A549 (cell line): ENCODE data around the gene P2RX5. TPM values are rescaled to one million over a fixed set of nuclear protein-coding genes. Genes with fewer than 3 reads are reported as not detected.

Experiments
- ATAC-seq, 2 experiments: fragments of 200-7000 bp in 1 of 2; fragments of >200 bp in 1 of 2; cut with Nextera tagmentation in 1 of 2; cut with Tn5 transposase in 1 of 2; 3 replicates each; pipeline versions ENCODE4 v1.8.0 to v1.9.1; 2018 to 2020; ENCODE audit warnings: mild to moderate bottlenecking in 1 of 2, moderate library complexity in 1 of 2
- CTCF ChIA-PET: fragments of 300-600 bp; sonication (Branson Sonifier 250); formaldehyde crosslinking; extraction: SDS; loops from one replicate; lab custom pipeline; 2021; ENCODE audit warnings: antibody characterized with exemption, inconsistent platforms; lab: Yijun Ruan, JAX
- POLR2A ChIA-PET: fragments of 350-600 bp; formaldehyde crosslinking; extraction: SDS; loops from one replicate; lab custom pipeline; 2021; ENCODE audit warnings: antibody characterized with exemption, inconsistent platforms; lab: Yijun Ruan, JAX
- DNase-seq, 2 experiments: peaks; one replicate each; pipeline versions ENCODE4 v3.0.0 to v3.0.0-alpha.2; 2011 to 2016; ENCODE audit warnings: low read depth in 1 of 2, low spot score in 1 of 2
- FAIRE-seq: peaks from 2 replicates; lab custom pipeline; 2011; peaks lifted over from hg19 to GRCh38; lab: Jason Lieb, UNC
- H3K27ac ChIP-seq, 2 experiments: fragments of >200 bp; sonication (Bioruptor Twin); formaldehyde crosslinking; 3 replicates each; pipeline ENCODE4 v1.5.1; 2016 to 2017
- H3K4me1 ChIP-seq: fragments of >200 bp; sonication (Bioruptor Twin); formaldehyde crosslinking; 3 replicates; pipeline ENCODE4 v1.6.1; 2016
- H3K4me2 ChIP-seq: fragments of >200 bp; sonication (Bioruptor Twin); formaldehyde crosslinking; 3 replicates; pipeline ENCODE4 v1.6.1; 2016
- H3K4me3 ChIP-seq: fragments of >200 bp; sonication (Bioruptor Twin); formaldehyde crosslinking; 3 replicates; pipeline ENCODE4 v1.5.1; 2016
- H3K9me3 ChIP-seq: fragments of >200 bp; sonication (Bioruptor Twin); formaldehyde crosslinking; 3 replicates; pipeline ENCODE4 v1.6.1; 2016
- EHF ChIP-seq: fragments of 250-450 bp; sonication (Bioruptor Pico); IDR thresholded peaks from 2 replicates; pipeline ENCODE4 v1.5.0; 2020; ENCODE audit warnings: mild to moderate bottlenecking
- EHMT2 ChIP-seq: fragments of 200-600 bp; sonication (generic); IDR thresholded peaks from 2 replicates; pipeline ENCODE4 v1.6.1; 2016; ENCODE audit warnings: antibody characterized with exemption, low read depth, mild to moderate bottlenecking, moderate library complexity
- EP300 ChIP-seq, 2 experiments: fragments of >200 bp; sonication (Bioruptor Twin); formaldehyde crosslinking; IDR thresholded peaks; 2 replicates in 1 of 2; 3 replicates in 1 of 2; pipeline ENCODE4 v1.6.1; 2016 to 2017
- HOXA7 ChIP-seq: fragments of 250-450 bp; sonication (Bioruptor Pico); IDR thresholded peaks from 2 replicates; pipeline ENCODE4 v1.5.0; 2020; ENCODE audit warnings: mild to moderate bottlenecking, moderate library complexity
- HOXB13 ChIP-seq: fragments of 250-450 bp; sonication (Bioruptor Pico); IDR thresholded peaks from 2 replicates; pipeline ENCODE4 v1.5.0; 2020; ENCODE audit warnings: low read depth, mild to moderate bottlenecking, moderate library complexity
- JUN ChIP-seq, 2 experiments: fragments of >200 bp; sonication (Bioruptor Twin); formaldehyde crosslinking; IDR thresholded peaks; 2 replicates in 1 of 2; 3 replicates in 1 of 2; pipeline ENCODE4 v1.6.1; 2016 to 2017
- JUNB ChIP-seq: fragments of >200 bp; sonication (Bioruptor Twin); formaldehyde crosslinking; IDR thresholded peaks from 2 replicates; pipeline ENCODE4 v1.6.1; 2016
- KDM1A ChIP-seq: fragments of 200-600 bp; sonication (generic); IDR thresholded peaks from 2 replicates; pipeline ENCODE4 v1.6.1; 2016; ENCODE audit warnings: low read depth, mild to moderate bottlenecking
- KDM5A ChIP-seq: fragments of 200-600 bp; sonication (generic); IDR thresholded peaks from 2 replicates; pipeline ENCODE4 v1.6.1; 2016; ENCODE audit warnings: antibody characterized with exemption, mild to moderate bottlenecking
- MAFK ChIP-seq: fragments of 450-650 bp; IDR thresholded peaks from 2 replicates; pipeline ENCODE4 v1.6.1; 2014; ENCODE audit not compliant: partially characterized antibody
- MAZ ChIP-seq: fragments of 150-350 bp; IDR thresholded peaks from 2 replicates; pipeline ENCODE4 v1.6.1; 2014; ENCODE audit warnings: antibody characterized with exemption, low read depth, low read length, borderline replicate concordance
- PHF8 ChIP-seq: fragments of 200-600 bp; sonication (generic); IDR thresholded peaks from 2 replicates; pipeline ENCODE4 v1.6.1; 2016; ENCODE audit warnings: low read depth, mild to moderate bottlenecking, antibody characterized with exemption, moderate library complexity, borderline replicate concordance
- REST ChIP-seq: fragments of 200-600 bp; sonication (generic); IDR thresholded peaks from 2 replicates; pipeline ENCODE4 v1.6.1; 2016; ENCODE audit warnings: antibody characterized with exemption, mild to moderate bottlenecking, moderate library complexity
- TP53 ChIP-seq: fragments of 250-450 bp; sonication (Bioruptor Pico); IDR thresholded peaks from 2 replicates; pipeline ENCODE4 v1.5.0; 2021; ENCODE audit warnings: mild to moderate bottlenecking, moderate library complexity
- WGBS: methylation state at CpG from one replicate; pipeline ENCODE4 v1.1.6; 2017; ENCODE audit errors: missing lambda C conversion rate; 5-methylcytosine and 5-hydroxymethylcytosine counted together
- polyA minus RNA-seq: library from RNA; depleted of rRNA, polyadenylated mRNA; stranded (reverse); fragments of >200 nt; gene quantifications from 2 replicates; pipeline ENCODE4 v1.2.3, GENCODE V29; 2011; rRNA and poly(A)+ RNA removed
- polyA plus RNA-seq, 4 experiments: library from polyadenylated mRNA; depleted of rRNA in 3 of 4; stranded (reverse); fragments of >200 nt; fragmentation: RNase III in 1 of 4; extraction: RNeasy Plus Mini Kit Qiagen cat#74134 plus additional on column Dnase treatment in 1 of 4; gene quantifications; 2 replicates in 3 of 4; 3 replicates in 1 of 4; pipeline ENCODE4 v1.2.3, GENCODE V29; 2011 to 2017
- TF ChIP-seq, protein P1 (sequence below): fragments of >200 bp; sonication (Bioruptor Twin); formaldehyde crosslinking; IDR thresholded peaks from 3 replicates; pipeline ENCODE4 v1.5.1; 2016
- TF ChIP-seq, protein P2 (sequence below): IDR thresholded peaks from 2 replicates; pipeline ENCODE4 v1.6.1; 2012; ENCODE audit warnings: low read depth, borderline replicate concordance
- TF ChIP-seq, protein P3 (sequence below): IDR thresholded peaks from 2 replicates; pipeline ENCODE4 v1.6.1; 2012
- TF ChIP-seq, protein P4 (sequence below): fragments of 450-650 bp; IDR thresholded peaks from 2 replicates; pipeline ENCODE4 v1.6.1; 2014; ENCODE audit warnings: antibody characterized with exemption

The P2RX5 gene, protein sequence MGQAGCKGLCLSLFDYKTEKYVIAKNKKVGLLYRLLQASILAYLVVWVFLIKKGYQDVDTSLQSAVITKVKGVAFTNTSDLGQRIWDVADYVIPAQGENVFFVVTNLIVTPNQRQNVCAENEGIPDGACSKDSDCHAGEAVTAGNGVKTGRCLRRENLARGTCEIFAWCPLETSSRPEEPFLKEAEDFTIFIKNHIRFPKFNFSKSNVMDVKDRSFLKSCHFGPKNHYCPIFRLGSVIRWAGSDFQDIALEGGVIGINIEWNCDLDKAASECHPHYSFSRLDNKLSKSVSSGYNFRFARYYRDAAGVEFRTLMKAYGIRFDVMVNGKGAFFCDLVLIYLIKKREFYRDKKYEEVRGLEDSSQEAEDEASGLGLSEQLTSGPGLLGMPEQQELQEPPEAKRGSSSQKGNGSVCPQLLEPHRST
- polyA plus RNA-seq (2011; rRNA removed): 7.8 and 12.2 TPM in 2 replicates
- polyA plus RNA-seq (2012; cell fraction: cytosol; rRNA removed): 14.5 and 17.4 TPM in 2 replicates
- polyA plus RNA-seq (2012; cell fraction: nucleus; rRNA removed): 30.8 and 32.3 TPM in 2 replicates
- polyA plus RNA-seq (2017; fragmentation: RNase III; extraction: RNeasy Plus Mini Kit Qiagen cat#74134 plus additional on column Dnase treatment): 10.6 to 13.3 TPM (median 11.8 TPM) in 3 replicates
- polyA minus RNA-seq: 10.5 and 12.9 TPM in 2 replicates

DNA sequence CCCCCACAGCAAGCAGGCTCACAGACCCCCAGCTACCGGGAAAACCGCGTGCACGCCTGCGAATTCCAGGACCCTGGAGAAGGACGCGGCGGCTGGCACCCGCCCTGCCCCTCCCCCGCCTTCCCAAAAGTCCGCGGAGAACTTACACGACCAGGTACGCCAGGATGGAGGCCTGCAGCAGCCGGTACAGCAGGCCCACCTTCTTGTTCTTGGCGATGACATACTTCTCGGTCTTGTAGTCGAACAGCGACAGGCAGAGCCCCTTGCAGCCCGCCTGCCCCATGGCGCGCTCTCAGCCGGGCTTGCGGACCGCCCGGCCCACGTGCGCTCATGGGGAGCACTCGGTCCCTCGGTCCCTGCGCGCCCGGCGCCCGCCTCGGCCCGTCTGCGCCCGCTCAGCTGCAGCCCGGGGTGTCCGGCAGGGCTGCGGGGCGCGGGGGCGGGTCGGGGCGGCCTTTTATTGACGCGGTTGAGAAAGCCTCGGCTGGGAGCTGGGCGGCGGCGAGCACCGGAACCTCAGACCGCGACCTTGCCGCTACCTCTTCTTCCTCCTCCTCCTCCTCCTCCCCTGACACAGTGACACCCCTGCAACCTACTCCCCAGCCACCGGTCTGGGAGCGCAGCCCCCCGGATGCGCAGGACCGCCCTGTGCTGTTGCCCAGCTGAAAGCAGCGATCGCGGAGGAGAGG, at the start of gene P2RX5:
TSS of gene P2RX5 (minus strand) at position 433 of the 689 bp plus-strand sequence. CDS start at position 283, 150 bp downstream.
- H3K4me1 ChIP-seq: peaks cover 8% of the 10 kb centered on the region; the same call in 2 of the 3 replicates
- H3K4me2 ChIP-seq: peak within 1 kb of the TSS; percentile 83
- DNase-seq (no peak), FAIRE-seq (no peak), ATAC-seq (peak; percentile 69 to 74)
- H3K9me3 ChIP-seq: peaks cover 12% of the 10 kb centered on the region
- H3K27ac ChIP-seq: peak within 1 kb of the TSS; percentile 73 to 89
- TF ChIP-seq JUN (IDR thresholded peaks at IDR 0.05): 0 out of 5 replicates have a peak, but pooled peaks of 1 of the 2 experiments have one; percentile 34
- TF ChIP-seq, protein P1, sequence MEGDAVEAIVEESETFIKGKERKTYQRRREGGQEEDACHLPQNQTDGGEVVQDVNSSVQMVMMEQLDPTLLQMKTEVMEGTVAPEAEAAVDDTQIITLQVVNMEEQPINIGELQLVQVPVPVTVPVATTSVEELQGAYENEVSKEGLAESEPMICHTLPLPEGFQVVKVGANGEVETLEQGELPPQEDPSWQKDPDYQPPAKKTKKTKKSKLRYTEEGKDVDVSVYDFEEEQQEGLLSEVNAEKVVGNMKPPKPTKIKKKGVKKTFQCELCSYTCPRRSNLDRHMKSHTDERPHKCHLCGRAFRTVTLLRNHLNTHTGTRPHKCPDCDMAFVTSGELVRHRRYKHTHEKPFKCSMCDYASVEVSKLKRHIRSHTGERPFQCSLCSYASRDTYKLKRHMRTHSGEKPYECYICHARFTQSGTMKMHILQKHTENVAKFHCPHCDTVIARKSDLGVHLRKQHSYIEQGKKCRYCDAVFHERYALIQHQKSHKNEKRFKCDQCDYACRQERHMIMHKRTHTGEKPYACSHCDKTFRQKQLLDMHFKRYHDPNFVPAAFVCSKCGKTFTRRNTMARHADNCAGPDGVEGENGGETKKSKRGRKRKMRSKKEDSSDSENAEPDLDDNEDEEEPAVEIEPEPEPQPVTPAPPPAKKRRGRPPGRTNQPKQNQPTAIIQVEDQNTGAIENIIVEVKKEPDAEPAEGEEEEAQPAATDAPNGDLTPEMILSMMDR: no peak
- TF ChIP-seq JUNB: no peak
- TF ChIP-seq PHF8: 0 out of 2 replicates have a peak, but pooled peaks have one; percentile 9
- TF ChIP-seq, protein P2, sequence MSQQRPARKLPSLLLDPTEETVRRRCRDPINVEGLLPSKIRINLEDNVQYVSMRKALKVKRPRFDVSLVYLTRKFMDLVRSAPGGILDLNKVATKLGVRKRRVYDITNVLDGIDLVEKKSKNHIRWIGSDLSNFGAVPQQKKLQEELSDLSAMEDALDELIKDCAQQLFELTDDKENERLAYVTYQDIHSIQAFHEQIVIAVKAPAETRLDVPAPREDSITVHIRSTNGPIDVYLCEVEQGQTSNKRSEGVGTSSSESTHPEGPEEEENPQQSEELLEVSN: 0 out of 2 replicates have a peak, but pooled peaks have one; percentile 38
- TF ChIP-seq, protein P3, sequence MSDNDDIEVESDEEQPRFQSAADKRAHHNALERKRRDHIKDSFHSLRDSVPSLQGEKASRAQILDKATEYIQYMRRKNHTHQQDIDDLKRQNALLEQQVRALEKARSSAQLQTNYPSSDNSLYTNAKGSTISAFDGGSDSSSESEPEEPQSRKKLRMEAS: peak; percentile 87
- TF ChIP-seq KDM5A: no peak
- TF ChIP-seq MAFK: no peak
- TF ChIP-seq HOXA7 (CRISPR knock-in tag): no peak
- no peak for TF ChIP-seq KDM1A
- TF ChIP-seq TP53 (CRISPR knock-in tag): no peak
- TF ChIP-seq, protein P4, sequence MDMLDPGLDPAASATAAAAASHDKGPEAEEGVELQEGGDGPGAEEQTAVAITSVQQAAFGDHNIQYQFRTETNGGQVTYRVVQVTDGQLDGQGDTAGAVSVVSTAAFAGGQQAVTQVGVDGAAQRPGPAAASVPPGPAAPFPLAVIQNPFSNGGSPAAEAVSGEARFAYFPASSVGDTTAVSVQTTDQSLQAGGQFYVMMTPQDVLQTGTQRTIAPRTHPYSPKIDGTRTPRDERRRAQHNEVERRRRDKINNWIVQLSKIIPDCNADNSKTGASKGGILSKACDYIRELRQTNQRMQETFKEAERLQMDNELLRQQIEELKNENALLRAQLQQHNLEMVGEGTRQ: no peak
- TF ChIP-seq EHF (CRISPR knock-in tag): no peak
- TF ChIP-seq HOXB13 (CRISPR knock-in tag): no peak
- no peak for TF ChIP-seq EP300 (IDR thresholded peaks at IDR 0.05)
- peak; percentile 85 for TF ChIP-seq REST
- TF ChIP-seq EHMT2: no peak
- TF ChIP-seq MAZ: no peak
- WGBS: 4% methylated on average over 32 of the region's 65 CpGs
- H3K4me3 ChIP-seq: peak within 1 kb of the TSS; percentile 57
- CTCF ChIA-PET: interaction anchor here (1.0 to 2.1 kb wide), 9 partner anchors 8 to 131 kb away, joined by 3 to 6 read pairs (median 5); partner anchors contain the start of gene HASPIN
- POLR2A ChIA-PET: interaction anchor here (1.6 to 1.7 kb wide), 2 partner anchors 27 to 28 kb away, joined by 5 to 10 read pairs; partner anchors contain the start of genes EMC6, HASPIN and TAX1BP3
